ENCODE data around the gene PRKCI.

The PRKCI gene

DNA sequence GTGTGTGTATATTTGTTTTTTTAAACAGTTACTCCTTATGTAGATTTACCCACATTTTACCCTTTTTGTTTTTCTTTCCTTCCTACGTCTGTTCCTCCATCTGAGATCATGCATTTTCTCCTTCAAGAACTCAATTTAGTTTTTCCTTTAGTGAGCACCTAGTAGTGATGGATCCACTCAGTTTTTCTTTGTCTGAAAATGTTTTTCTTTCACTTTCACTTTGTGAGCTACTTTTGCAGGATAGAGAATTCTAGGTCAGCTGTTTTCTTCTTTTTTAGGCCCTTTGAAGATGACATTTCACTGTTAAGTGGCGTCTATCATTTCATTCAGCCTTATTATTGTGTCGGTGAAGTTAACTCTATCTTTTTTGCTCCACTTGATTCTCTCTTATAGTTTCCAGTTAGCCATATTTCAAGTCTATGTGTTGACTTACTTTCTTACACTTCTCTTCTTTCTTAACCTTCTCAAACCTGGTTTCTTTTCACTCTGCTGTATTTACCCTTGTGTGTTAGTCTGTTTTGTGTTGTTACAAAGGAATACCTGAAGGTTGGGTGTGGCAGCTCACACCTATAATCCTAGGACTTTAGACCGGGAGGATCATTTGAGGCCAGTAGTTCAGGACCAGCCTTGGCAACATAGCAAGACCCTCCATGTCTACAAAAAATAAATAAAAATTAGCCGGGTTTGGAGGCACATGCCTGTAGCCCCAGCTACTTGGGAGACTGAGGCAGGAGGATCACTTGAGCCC lies 55.8 kb downstream of the PRKCI start:
- peak; percentile 41 for DNase-seq (ENCODE audit: low read depth, low spot score)

DNA sequence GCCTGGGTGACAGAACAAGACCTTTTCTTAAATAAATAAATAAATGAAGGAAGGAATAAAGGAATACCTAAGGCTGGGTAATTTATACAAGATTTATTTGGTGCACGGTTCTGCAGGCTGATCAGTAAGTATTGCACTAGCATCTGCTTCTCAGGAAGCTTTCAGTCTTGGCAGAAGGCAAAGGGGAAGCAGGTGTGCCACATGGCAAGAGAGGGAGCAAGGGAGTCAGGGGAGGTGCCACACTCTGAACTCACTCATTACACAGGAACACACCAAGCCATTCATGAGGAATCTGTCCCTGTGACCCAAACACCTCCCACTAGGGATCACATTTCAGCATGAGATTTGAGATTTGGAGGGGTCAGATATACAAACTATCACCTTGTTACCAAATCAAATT lies 56.4 kb downstream of the PRKCI start:
- in situ Hi-C loops (cut with HindIII; ENCODE audit: low sequenced_read_pairs): no loop called here
- no peak for DNase-seq (ENCODE audit: low read depth, low spot score)
- TF ChIP-seq CTCF (IDR thresholded peaks at IDR 0.05; ENCODE audit: low read depth, low read length): no peak
- H3K4me3 ChIP-seq (ENCODE audit: low read depth, low read length): no peak overlapping the region

More for the DNA sequence above, 55.8 kb downstream of the PRKCI start:
- TF ChIP-seq CTCF (IDR thresholded peaks at IDR 0.05; ENCODE audit: low read depth, low read length): no peak
- no peak overlapping the region for H3K4me3 ChIP-seq (ENCODE audit: low read depth, low read length)
- in situ Hi-C loops (cut with HindIII; ENCODE audit: low sequenced_read_pairs): no loop called here

DNA sequence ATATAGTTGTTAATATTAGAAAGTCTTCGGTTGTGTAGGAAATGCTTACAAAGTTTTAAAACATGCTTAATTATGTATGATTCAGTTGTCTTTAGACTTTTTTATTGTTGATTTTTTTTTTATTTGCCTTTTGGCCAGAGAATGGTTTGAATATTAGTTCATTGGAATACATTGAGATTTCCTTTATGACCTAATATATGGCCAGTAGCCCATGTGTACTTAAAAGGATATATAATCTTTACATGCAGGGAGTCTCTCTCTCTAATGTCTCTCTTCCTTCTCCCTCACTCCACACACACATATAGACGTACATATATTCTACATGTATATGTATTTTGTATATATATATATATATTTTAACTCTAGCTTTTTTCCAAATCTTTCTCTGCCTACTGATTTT lies 68.0 kb downstream of the PRKCI start:
- no peak overlapping the region for H3K4me3 ChIP-seq (ENCODE audit: low read depth, low read length)
- no peak for DNase-seq (ENCODE audit: low read depth, low spot score)
- TF ChIP-seq CTCF (IDR thresholded peaks at IDR 0.05; ENCODE audit: low read depth, low read length): no peak
- in situ Hi-C loops (cut with HindIII; ENCODE audit: low sequenced_read_pairs): no loop called here

DNA sequence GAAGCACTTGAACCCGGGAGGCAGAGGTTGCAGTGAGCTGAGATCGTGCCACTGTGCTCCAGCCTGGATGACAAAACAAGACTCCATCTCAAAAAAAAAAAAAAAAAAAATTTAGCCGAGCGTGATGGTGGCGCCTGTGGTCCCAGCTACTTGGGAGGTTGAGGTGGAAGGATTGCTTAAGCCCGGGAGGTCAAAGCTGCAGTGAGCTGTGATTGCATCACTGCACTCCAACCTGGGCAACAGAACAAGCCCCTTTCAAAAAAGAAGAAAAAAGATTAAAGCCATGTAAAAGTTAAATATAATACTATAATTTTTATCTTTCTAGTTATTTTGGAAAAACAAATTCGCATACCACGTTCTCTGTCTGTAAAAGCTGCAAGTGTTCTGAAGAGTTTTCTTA lies 73.4 kb downstream of the PRKCI start:
- in situ Hi-C loops (cut with HindIII; ENCODE audit: low sequenced_read_pairs): no loop called here

GRCh38 chr3:170296703-170297102 lies 74.5 kb downstream of the PRKCI start:
- no peak for TF ChIP-seq CTCF (IDR thresholded peaks at IDR 0.05; ENCODE audit: low read depth, low read length)
- H3K4me3 ChIP-seq (ENCODE audit: low read depth, low read length): no peak overlapping the region
- in situ Hi-C loops (cut with HindIII; ENCODE audit: low sequenced_read_pairs): no loop called here
- no peak for DNase-seq (ENCODE audit: low read depth, low spot score)

More for the DNA sequence above, 73.4 kb downstream of the PRKCI start:
- H3K4me3 ChIP-seq (ENCODE audit: low read depth, low read length): no peak overlapping the region
- no peak for TF ChIP-seq CTCF (IDR thresholded peaks at IDR 0.05; ENCODE audit: low read depth, low read length)
- no peak for DNase-seq (ENCODE audit: low read depth, low spot score)

DNA sequence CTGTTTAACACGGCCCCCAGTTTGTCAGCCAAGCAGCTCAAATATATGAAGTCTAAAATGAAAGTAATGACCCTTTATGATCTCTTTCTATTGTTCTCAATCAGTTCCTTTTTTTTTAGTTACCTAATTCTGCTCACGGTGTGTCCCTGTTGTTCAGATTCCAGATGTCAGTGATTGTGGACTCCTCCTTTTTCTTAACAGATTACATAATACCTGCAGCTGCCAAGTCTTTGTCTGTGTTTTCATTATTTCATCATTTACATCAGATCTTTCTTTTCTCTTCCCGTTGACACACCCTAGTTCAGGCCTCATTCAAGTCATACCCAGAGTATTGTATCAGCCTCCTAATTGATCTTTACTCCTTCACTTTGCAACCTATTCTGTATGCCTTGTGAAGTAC lies 79.2 kb downstream of the PRKCI start:
- TF ChIP-seq CTCF (IDR thresholded peaks at IDR 0.05; ENCODE audit: low read depth, low read length): no peak
- H3K4me3 ChIP-seq (ENCODE audit: low read depth, low read length): no peak overlapping the region
- peak; percentile 14 for DNase-seq (ENCODE audit: low read depth, low spot score)
- in situ Hi-C loops (cut with HindIII; ENCODE audit: low sequenced_read_pairs): no loop called here

Data from astrocyte of the spinal cord (primary cell).